ENCODE data around the gene TBL1XR1.

- TF ChIP-seq CTCF (conservative IDR thresholded peaks at IDR 0.05; ENCODE audit: low read depth, low read length) (no peak), EZH2 (IDR thresholded peaks at IDR 0.05; ENCODE audit: borderline replicate concordance, low read depth, low read length, poor library complexity, severe bottlenecking) (no peak)
Observed at GRCh38 chr3:177194299-177194698, 3.0 kb downstream of the TBL1XR1 start.
